Measurements from ENCODE around the gene BIRC2. TPM values are rescaled to one million over a fixed set of nuclear protein-coding genes. Genes with fewer than 3 reads are reported as not detected.
"Not testable (repeated sequence)": the region's sequence is repeated elsewhere in the genome, so short reads cannot be mapped to it uniquely, and the experiment has no call there.

Gene BIRC2
- polyA plus RNA-seq (2012; ENCODE audit: low read depth, missing spikeins): 19.6 TPM

DNA sequence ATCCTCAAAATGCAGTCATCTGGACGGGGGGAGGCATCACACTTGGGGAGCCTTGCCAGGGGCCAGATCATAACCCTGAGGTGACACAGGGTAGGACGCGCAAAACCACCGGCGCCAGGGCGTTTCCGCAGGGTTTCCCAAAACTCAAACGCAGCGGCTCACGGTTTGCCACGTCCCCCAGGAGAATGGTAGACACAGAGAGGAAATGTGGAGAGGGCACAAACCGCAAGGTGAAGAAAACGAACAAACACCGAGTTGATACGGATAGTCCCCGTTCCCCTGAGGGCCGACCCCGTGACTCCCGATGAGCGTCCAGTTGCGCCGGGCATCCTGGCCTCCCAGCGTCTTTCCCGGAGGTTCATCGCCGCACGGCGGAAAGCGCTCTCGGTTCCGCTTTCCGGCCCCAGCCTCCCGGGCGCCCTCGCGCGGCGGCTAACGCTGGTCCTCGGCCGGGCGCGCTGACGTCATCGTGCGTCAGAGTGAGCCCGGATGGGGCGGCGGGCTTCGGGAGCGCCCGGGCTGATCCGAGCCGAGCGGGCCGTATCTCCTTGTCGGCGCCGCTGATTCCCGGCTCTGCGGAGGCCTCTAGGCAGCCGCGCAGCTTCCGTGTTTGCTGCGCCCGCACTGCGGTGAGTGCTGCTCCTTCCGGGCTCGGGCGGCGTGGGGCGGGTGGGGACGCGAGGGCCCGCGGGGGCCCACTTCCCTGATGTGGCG, at the start of gene BIRC2:
TSS of gene BIRC2 (plus strand) at position 467 of the 714 bp plus-strand sequence. CDS start 2,641 bp downstream, outside the sequence.
- DNase-seq (ENCODE audit: insufficient read length, low spot score) (peak; percentile 65), FAIRE-seq (peak; percentile 94)
- peak; percentile 67 for TF ChIP-seq POLR2A (IDR thresholded peaks at IDR 0.05; ENCODE audit: low read depth, low read length)
- peak; percentile 55 for TF ChIP-seq PAX5 (IDR thresholded peaks at IDR 0.05; ENCODE audit: insufficient read depth, low read length, severe bottlenecking)
- peak; percentile 69 for TF ChIP-seq POLR2AphosphoS5 (IDR thresholded peaks at IDR 0.05; ENCODE audit: low read depth, low read length)
- TF ChIP-seq TAF1 (IDR thresholded peaks at IDR 0.05; ENCODE audit: low read depth, low read length): peak; percentile 62; the same call in 1 of the 2 replicates
- peak; percentile 55; the same call in 1 of the 2 replicates for TF ChIP-seq POU2F2 (IDR thresholded peaks at IDR 0.05; ENCODE audit: low read depth, low read length)
- peak; percentile 93 for TF ChIP-seq SPI1 (IDR thresholded peaks at IDR 0.05; ENCODE audit: low read depth, low read length)

DNA sequence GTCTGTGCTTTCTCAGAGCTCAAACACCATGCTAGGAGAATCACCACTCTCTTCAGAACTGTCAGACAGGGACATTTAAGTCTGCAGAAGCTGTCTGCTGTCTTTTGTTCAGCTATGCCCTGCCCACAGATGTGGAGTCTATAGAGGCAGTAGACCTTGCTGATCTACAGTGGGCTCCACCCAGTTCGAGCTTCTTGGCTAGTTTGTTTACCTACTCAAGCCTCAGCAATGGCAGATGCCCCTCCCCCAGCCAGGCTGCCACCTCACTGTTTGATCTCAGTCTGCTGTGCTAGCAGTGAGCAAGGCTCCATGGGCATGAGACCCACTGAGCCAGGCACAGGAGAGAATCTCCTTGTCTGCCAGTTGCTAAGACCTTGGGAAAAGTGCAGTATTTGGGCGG, 46.2 kb upstream of the BIRC2 start:
- DNase-seq (ENCODE audit: insufficient read length, low spot score); FAIRE-seq: not testable (repeated sequence)

DNA sequence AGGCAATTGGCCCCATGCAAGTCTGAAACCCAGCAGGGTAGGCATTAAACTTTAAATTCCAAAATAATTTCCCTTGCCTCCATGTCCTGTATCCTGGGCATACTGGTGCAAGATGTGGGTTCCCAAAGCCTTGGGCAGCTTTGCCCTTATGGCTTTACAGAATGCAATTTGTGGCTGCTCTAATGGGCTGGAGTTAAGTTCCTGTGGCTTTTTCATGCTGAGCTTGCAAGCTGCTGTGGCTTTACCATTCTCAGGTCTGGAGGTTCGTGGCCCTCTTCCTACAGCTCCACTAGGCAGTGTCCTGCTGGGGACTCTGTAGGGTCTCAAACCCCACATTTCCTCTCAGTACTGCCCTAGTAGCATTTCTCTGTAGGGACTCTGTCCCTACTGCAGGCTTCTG, 44.8 kb upstream of the BIRC2 start:
- no peak for FAIRE-seq
- TF ChIP-seq SPI1 (IDR thresholded peaks at IDR 0.05; ENCODE audit: low read depth, low read length) (no peak), POU2F2 (IDR thresholded peaks at IDR 0.05; ENCODE audit: low read depth, low read length) (no peak)
- no peak for DNase-seq (ENCODE audit: insufficient read length, low spot score)

DNA sequence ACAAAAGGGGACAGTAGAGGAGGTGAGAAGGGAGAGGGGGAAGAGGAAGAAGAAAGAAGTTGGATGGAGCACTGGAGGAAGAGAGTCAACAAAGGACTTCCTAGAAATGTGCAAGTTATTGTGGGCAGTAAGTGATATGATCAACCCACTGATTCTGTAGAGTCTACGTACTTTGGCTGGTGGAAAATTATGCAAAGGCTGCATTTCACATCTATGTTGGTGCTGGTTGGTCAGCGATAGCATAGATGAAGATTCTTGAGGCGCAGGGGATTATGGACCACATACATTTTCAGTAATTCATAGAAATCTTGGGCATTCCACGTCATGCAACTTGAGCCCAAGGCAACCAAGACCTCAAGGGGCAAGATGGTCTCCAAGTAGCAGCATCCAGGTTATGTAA, 42.3 kb upstream of the BIRC2 start:
- peak; percentile 56 for FAIRE-seq
- TF ChIP-seq POU2F2 (IDR thresholded peaks at IDR 0.05; ENCODE audit: low read depth, low read length) (no peak), SPI1 (IDR thresholded peaks at IDR 0.05; ENCODE audit: low read depth, low read length) (no peak), PAX5 (IDR thresholded peaks at IDR 0.05; ENCODE audit: insufficient read depth, low read length, severe bottlenecking) (no peak), POLR2A (IDR thresholded peaks at IDR 0.05; ENCODE audit: low read depth, low read length) (no peak), TAF1 (IDR thresholded peaks at IDR 0.05; ENCODE audit: low read depth, low read length) (no peak), POLR2AphosphoS5 (IDR thresholded peaks at IDR 0.05; ENCODE audit: low read depth, low read length) (no peak)
- no peak for DNase-seq (ENCODE audit: insufficient read length, low spot score)

DNA sequence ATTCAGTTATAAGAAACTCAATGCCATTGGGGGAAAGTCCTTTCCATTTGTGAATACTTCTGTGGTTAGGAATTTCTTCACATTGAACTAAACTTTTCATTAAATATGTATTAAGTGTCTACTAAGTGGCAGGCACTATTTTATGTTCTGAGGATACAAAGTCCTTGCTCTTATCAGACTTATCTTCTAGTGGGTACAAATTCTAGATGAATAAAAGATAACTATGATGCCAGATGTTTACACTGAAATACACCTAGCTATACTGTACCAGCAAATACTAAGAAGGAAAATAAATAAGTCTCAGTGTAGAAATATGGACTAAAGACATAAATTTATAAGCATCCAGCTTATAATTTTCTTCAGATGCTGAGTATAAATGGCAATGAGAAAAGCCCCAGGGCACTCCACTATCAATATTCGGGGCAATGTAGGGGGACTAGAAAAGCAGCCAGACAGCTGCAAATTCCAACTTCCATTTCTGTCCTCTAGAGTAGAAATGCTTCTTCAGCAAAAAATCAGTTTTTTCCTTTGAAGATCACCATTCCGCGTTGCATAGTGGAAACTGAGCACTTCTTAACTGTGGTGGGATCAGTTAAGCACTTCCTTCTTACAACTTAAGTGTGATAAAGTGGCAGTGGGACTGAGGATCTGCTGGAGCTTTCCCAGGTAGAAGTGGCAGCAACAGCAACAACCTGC, 41.5 kb upstream of the BIRC2 start:
- no peak for DNase-seq (ENCODE audit: insufficient read length, low spot score)
- TF ChIP-seq POLR2AphosphoS5 (IDR thresholded peaks at IDR 0.05; ENCODE audit: low read depth, low read length): no peak
- TF ChIP-seq POU2F2 (IDR thresholded peaks at IDR 0.05; ENCODE audit: low read depth, low read length): no peak
- no peak for TF ChIP-seq POLR2A (IDR thresholded peaks at IDR 0.05; ENCODE audit: low read depth, low read length)
- no peak for TF ChIP-seq PAX5 (IDR thresholded peaks at IDR 0.05; ENCODE audit: insufficient read depth, low read length, severe bottlenecking)
- TF ChIP-seq SPI1 (IDR thresholded peaks at IDR 0.05; ENCODE audit: low read depth, low read length): no peak
- TF ChIP-seq TAF1 (IDR thresholded peaks at IDR 0.05; ENCODE audit: low read depth, low read length): no peak
- no peak for FAIRE-seq

DNA sequence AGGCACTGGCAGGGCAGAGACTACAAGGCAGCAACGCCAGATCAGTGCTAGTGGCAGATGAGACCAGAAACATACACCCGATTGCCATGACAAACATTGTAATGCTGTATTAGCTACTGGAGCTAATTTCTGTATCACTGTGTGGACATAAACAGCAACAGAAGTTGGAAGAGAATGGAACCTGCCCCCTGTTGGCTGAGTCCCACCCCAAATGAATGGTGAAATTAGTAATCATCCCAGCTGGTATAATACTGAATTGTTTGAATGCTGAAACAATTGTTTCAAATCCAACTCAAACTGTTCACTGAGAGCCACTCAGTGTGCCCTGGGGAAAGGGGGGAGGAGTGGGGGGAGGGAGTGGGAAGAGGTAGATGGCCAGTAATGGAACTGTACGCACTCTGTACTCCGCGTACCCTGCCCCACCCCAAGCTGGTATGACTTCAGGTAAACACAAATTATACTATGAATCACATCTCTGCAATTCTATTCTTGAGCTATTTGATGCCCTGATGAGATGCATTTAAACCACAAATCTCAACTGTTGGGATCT, 40.9 kb upstream of the BIRC2 start:
- TF ChIP-seq POU2F2 (IDR thresholded peaks at IDR 0.05; ENCODE audit: low read depth, low read length): no peak
- no peak for TF ChIP-seq TAF1 (IDR thresholded peaks at IDR 0.05; ENCODE audit: low read depth, low read length)
- TF ChIP-seq POLR2AphosphoS5 (IDR thresholded peaks at IDR 0.05; ENCODE audit: low read depth, low read length): no peak
- TF ChIP-seq PAX5 (IDR thresholded peaks at IDR 0.05; ENCODE audit: insufficient read depth, low read length, severe bottlenecking): no peak
- TF ChIP-seq POLR2A (IDR thresholded peaks at IDR 0.05; ENCODE audit: low read depth, low read length): no peak
- TF ChIP-seq SPI1 (IDR thresholded peaks at IDR 0.05; ENCODE audit: low read depth, low read length): no peak
- DNase-seq (ENCODE audit: insufficient read length, low spot score): no peak
- FAIRE-seq: peak; percentile 88

DNA sequence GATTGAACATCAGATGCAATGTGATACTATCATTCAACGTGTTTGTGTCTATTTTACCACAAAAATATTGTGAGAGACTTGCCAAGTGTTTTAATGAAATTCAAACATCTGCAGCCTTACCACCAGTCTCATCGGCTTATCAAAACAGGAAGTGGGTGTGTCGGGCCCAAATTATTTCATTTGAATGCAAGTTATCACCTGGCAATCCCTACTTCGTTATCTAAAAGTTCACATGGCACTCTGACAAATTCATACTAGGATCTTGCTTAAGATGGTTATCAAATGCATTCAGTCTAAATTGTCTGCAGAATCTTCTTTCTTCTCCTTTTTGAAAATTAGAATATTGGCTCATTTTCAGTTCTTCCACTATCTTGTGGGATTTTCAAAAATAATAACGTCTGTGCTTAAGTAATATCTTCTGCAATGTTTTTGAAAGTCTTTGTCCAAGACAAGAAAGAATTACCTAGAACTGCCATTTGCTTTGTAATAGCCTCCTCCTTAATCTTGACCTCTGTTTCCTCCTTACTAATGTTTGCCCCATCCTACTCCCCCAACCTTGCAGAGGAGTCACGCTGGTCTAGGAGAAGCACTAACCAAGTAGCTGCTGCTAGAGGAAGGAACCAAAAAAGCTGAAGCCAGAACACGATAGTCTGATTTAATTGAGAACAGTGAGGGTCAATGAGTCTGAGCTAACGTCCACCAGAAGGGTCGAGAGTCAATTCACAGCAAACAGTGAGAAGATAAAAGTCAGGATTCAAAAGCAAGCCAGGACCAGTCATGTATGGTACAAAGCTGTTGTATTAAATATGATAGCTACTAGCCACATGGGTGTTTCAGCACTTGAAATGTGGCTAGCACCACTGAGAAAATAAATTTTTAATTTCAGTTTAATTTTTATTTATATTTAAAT, 39.9 kb upstream of the BIRC2 start:
- peak; percentile 78 for TF ChIP-seq SPI1 (IDR thresholded peaks at IDR 0.05; ENCODE audit: low read depth, low read length)
- no peak for TF ChIP-seq TAF1 (IDR thresholded peaks at IDR 0.05; ENCODE audit: low read depth, low read length)
- FAIRE-seq: peak; percentile 76
- DNase-seq (ENCODE audit: insufficient read length, low spot score): no peak

DNA sequence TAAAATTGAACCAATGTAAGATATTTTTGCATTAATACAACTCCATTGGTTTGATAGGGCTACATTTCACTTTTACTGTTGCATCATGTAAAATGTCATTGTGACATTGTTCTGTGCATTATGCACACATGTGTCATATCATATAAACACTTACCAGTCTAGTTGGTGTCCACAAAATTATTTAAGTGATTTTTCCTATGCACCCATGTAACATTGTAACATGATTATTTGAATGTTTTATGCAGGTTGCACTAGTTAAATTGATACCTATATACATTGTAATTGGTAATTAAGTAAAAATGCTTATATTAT, 39.3 kb upstream of the BIRC2 start:
- FAIRE-seq: no peak
- no peak for DNase-seq (ENCODE audit: insufficient read length, low spot score)
- TF ChIP-seq POLR2A (IDR thresholded peaks at IDR 0.05; ENCODE audit: low read depth, low read length) (no peak), PAX5 (IDR thresholded peaks at IDR 0.05; ENCODE audit: insufficient read depth, low read length, severe bottlenecking) (no peak), SPI1 (IDR thresholded peaks at IDR 0.05; ENCODE audit: low read depth, low read length) (no peak), POLR2AphosphoS5 (IDR thresholded peaks at IDR 0.05; ENCODE audit: low read depth, low read length) (no peak), POU2F2 (IDR thresholded peaks at IDR 0.05; ENCODE audit: low read depth, low read length) (no peak), TAF1 (IDR thresholded peaks at IDR 0.05; ENCODE audit: low read depth, low read length) (no peak)
